ENCODE measurements around the gene NCKAP5.

- TF ChIP-seq CTCF (conservative IDR thresholded peaks at IDR 0.05; ENCODE audit: low read depth, low read length): no peak
- no peak for TF ChIP-seq EZH2 (IDR thresholded peaks at IDR 0.05; ENCODE audit: low read length, unreplicated experiment)
These were observed 911.8 kb downstream of the NCKAP5 start for GRCh38 chr2:132656266-132656975.

Measured in PC-3 (cell line).